NCI-H69 (cell line): ENCODE data around the gene C10orf67.

ENCODE experiments used
- DNase-seq: peaks from one replicate; lab custom pipeline; 2025; lab: John Stamatoyannopoulos, UW

C10orf67 gene

GRCh38 chr10:23196915-23197314 lies 147.7 kb downstream of the C10orf67 start:
- DNase-seq = no peak

- DNase-seq = no peak
These were observed 148.6 kb downstream of the C10orf67 start for GRCh38 chr10:23195846-23196600.

- no peak for DNase-seq
These were observed 149.4 kb downstream of the C10orf67 start for GRCh38 chr10:23194966-23195845.

- DNase-seq = no peak
These were observed 150.1 kb downstream of the C10orf67 start for GRCh38 chr10:23194471-23194965.

- no peak for DNase-seq
These were observed 151.0 kb downstream of the C10orf67 start for GRCh38 chr10:23193435-23194074.

- DNase-seq = peak; percentile 0
These were observed 151.7 kb downstream of the C10orf67 start for GRCh38 chr10:23192712-23193434.

- DNase-seq = peak; percentile 1
These were observed 152.6 kb downstream of the C10orf67 start, which contains the start of gene PTF1A for GRCh38 chr10:23191764-23192711. PTF1A (plus strand) TSS chr10:23192312; CDS start chr10:23192531, 219 bp downstream.

GRCh38 chr10:23190872-23191763 lies 153.5 kb downstream of the C10orf67 start:
- DNase-seq = no peak

- DNase-seq = no peak
These were observed 155.6 kb downstream of the C10orf67 start for GRCh38 chr10:23189024-23189423.

GRCh38 chr10:23187155-23187554 lies 157.4 kb downstream of the C10orf67 start:
- no peak for DNase-seq

- DNase-seq = no peak
These were observed 157.9 kb downstream of the C10orf67 start for GRCh38 chr10:23186697-23187096.

GRCh38 chr10:23186178-23186577 lies 158.4 kb downstream of the C10orf67 start:
- no peak for DNase-seq

GRCh38 chr10:23174977-23175512 lies 169.6 kb downstream of the C10orf67 start:
- no peak for DNase-seq

GRCh38 chr10:23174074-23174976 lies 170.3 kb downstream of the C10orf67 start:
- no peak for DNase-seq

GRCh38 chr10:23173214-23174073 lies 171.2 kb downstream of the C10orf67 start:
- peak; percentile 4 for DNase-seq

- DNase-seq = no peak
These were observed 172.0 kb downstream of the C10orf67 start for GRCh38 chr10:23172429-23173213.
